ENCODE data around the gene PDCD1LG2.

Gene PDCD1LG2

GRCh38 chr9:5511935-5512580 is 1.7 kb downstream of the PDCD1LG2 start:
- TF ChIP-seq CTCF (conservative IDR thresholded peaks at IDR 0.05; ENCODE audit: low read length) = no peak
- H3K4me3 ChIP-seq (ENCODE audit: low read length) = peak overlapping the region; percentile 63
- no peak for DNase-seq (ENCODE audit: low read depth)

DNA sequence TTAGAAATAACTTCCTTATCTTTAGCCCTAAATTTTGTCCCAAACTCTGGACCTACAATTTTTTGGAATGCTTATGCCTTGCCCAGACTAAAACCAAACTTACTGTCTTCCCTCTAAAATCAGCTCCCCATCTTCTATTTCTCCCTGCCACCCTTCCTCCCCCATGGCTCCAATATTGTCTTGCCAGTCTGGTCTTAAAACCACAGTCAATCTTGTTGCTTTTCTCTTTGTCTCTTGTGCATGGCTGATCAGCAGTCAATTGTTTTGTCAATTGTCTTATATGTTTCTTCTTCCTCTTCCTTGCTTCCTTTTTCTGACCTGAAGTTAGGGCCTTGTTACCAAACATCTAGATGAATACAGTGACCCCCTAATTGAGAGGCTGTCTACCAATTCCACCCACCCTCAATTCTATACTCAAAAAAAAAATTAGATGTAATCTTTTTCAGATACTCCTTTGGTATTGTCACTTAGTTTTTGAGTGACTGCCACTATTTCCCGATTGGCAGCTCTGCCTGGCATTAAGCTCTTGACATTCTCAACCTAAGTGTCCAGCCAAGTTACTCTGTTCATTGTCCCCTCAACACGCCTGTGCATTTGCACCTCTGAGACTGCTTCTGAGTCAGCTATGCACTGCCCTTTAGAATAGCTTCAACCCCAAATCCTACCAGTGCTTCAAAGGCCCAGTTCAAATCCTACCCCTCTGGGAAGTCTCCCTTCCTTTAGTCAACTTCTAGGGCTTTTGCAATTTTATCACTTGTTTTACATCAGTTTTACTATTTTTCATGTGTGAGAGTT is 2.5 kb downstream of the PDCD1LG2 start:
- DNase-seq (ENCODE audit: low read depth) = no peak
- TF ChIP-seq CTCF (conservative IDR thresholded peaks at IDR 0.05; ENCODE audit: low read length) = no peak
- no peak overlapping the region for H3K4me3 ChIP-seq (ENCODE audit: low read length)

DNA sequence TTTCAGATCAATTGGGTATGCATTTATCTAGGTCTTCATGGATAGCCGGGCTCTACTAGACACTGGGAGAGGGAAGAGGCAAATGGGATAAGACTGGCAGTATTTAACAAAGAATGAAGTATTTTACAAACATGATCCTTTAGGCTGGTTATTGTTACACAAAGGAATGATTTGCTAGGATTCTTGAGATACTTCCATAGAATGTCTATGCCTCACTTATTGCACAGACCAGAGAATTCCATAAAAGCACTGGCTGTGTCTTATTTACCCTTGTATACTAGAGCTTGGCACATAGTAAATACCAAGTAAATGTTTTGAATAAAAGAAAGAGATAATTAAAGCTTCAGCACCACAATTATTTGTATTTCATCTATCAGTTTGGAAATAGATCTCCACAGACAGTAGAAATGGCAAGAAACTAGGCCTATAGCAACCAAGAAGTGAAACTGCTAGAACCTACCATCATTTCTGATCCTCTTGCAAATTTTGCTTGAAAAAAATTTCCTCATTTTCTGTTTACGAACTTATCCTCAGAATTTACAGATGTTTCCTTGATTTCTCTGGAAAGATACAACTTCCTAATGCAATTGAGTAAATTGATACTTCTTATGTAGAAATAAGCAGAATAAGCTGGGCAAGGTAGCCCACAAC is 3.8 kb downstream of the PDCD1LG2 start:
- H3K4me3 ChIP-seq (ENCODE audit: low read length) = no peak overlapping the region
- no peak for TF ChIP-seq CTCF (conservative IDR thresholded peaks at IDR 0.05; ENCODE audit: low read length)
- DNase-seq (ENCODE audit: low read depth) = peak; percentile 34

DNA sequence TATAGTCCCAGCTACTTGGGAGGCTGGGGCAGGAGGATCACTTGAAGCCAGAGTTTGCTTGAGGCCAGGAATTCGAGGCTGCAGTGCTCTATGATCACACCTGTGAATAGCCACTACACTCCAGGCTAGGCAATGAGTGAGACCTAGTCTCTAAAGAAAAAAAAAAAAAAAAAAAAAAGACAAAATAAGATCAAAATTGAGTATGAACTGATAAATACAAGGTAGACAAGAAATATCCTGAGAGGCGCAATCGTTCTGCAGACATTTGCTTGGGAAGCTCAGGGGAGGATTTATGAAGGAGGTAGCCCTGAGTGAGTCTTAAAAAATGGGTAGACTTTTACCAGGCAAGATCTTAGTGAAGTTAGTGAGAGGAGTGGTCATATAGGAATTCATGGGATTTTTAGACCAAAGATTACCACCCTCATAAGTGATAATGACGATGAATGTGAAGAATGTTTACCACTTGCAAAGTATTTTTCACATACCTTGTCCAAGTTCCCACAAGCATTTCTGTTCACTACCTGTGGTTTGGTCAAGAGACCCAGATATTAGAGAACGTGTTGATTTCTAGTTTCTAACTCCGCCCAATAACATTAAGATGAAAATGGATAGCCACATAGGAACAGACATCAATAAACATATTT is 4.4 kb downstream of the PDCD1LG2 start:
- TF ChIP-seq CTCF (conservative IDR thresholded peaks at IDR 0.05; ENCODE audit: low read length) = no peak
- H3K4me3 ChIP-seq (ENCODE audit: low read length) = no peak overlapping the region
- no peak for DNase-seq (ENCODE audit: low read depth)

DNA sequence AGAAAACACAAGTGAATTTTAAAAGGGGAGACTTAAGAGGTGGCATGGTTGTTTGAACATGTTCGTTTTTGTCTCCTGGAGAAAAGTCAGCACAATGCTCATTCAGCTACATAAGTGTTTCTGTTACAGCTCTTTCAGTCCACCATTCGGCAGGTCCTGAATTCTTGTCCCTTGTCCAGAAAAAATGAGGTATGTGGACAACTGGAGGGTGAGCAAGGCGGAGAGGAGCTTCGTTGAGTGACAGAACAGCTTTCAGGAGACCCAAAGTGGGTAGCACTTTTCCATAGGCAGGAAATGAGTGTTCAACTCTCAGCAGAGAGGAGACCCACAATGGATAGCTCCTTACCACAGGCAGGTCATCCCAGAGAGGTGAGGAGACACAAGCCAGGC is 4.9 kb downstream of the PDCD1LG2 start:
- TF ChIP-seq CTCF (conservative IDR thresholded peaks at IDR 0.05; ENCODE audit: low read length) = no peak
- no peak overlapping the region for H3K4me3 ChIP-seq (ENCODE audit: low read length)
- no peak for DNase-seq (ENCODE audit: low read depth)

- no peak overlapping the region for H3K4me3 ChIP-seq (ENCODE audit: low read length)
- DNase-seq (ENCODE audit: low read depth) = no peak
- TF ChIP-seq CTCF (conservative IDR thresholded peaks at IDR 0.05; ENCODE audit: low read length) = no peak
These were observed 6.3 kb downstream of the PDCD1LG2 start for GRCh38 chr9:5516453-5517220.
